Measurements from ENCODE around the gene RNF223.

RNF223 gene

DNA sequence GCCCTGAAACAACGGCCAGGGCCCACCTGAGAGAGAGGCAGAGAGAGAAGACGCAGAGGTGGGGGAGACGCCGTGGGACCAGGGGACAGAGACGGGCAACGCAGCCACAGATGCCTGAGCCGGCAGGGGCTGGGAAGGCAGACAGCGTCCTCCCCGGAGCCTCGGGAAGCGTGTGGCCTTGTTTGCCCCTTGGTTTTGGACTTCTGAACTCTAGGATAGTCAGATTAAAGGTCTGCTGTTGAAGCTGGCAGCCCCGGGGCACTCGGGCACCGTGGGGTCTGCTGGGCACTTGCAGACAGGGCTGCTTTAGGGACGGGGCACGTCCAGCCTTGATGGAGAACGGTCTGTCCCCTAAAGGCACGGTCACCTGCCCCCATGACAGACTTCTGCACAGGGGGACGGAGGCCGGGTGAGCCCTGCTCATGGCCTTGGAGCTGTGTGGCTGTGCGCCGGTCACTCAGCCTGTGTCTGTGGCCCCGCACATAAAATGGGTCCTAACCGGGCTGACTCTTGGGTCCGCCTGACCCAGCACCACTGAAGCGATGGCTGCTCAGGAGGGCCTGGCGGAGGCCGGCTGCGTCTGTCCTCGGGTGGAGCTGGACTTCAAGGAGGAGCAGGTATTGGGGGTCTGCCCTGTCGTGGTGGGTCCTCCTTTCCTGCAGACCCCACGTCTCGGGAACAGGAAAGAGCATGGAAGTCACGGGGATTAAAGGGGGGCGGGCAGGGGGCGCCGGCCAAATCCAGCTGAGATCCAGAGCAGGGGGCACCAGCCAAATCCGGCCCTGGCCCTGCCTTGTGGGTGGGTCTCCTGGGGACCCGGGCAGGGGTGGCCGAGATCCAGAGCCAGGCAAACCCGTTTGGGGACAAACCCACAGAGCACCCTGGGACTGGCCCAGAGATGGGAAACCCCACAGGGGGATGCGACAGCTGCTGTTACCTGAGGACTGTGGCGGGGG lies 9.6 kb upstream of the RNF223 start:
- TF ChIP-seq, protein P1, sequence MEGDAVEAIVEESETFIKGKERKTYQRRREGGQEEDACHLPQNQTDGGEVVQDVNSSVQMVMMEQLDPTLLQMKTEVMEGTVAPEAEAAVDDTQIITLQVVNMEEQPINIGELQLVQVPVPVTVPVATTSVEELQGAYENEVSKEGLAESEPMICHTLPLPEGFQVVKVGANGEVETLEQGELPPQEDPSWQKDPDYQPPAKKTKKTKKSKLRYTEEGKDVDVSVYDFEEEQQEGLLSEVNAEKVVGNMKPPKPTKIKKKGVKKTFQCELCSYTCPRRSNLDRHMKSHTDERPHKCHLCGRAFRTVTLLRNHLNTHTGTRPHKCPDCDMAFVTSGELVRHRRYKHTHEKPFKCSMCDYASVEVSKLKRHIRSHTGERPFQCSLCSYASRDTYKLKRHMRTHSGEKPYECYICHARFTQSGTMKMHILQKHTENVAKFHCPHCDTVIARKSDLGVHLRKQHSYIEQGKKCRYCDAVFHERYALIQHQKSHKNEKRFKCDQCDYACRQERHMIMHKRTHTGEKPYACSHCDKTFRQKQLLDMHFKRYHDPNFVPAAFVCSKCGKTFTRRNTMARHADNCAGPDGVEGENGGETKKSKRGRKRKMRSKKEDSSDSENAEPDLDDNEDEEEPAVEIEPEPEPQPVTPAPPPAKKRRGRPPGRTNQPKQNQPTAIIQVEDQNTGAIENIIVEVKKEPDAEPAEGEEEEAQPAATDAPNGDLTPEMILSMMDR (conservative IDR thresholded peaks at IDR 0.05) = no peak
- H3K27ac ChIP-seq = no peak overlapping the region

DNA sequence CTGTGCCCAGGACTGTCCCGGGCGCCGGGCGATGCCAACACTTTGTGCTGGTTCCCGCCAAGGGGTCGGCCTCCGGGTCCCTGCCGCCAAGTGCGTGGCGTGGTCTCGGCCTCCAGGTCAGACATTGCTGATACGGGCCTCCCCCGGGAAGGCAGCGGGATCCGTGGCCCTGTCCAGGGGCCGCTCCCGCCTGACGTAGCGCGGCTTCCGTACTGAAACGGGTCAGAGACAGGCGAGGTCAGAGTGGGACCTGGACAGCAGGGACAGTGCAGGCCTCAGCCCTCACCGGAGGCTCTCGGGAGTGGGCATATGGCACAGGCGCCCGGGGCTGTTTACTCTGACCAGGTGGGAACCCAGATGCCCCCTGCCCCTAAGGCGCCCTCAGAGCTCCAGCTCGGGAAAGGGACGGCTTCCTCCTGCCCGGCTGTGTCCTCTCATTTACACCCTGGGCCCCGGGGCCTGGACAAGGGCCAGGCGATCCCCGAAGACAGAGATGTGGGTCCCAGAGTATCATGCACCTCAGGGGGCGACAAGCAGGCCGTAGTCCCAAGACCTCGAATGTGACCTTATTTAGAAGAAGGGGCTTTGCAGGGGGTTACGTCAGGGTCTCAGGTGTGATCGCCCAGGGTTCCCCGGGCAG lies 8.8 kb upstream of the RNF223 start:
- TF ChIP-seq, protein P1 (conservative IDR thresholded peaks at IDR 0.05) = no peak
- H3K27ac ChIP-seq = no peak overlapping the region

DNA sequence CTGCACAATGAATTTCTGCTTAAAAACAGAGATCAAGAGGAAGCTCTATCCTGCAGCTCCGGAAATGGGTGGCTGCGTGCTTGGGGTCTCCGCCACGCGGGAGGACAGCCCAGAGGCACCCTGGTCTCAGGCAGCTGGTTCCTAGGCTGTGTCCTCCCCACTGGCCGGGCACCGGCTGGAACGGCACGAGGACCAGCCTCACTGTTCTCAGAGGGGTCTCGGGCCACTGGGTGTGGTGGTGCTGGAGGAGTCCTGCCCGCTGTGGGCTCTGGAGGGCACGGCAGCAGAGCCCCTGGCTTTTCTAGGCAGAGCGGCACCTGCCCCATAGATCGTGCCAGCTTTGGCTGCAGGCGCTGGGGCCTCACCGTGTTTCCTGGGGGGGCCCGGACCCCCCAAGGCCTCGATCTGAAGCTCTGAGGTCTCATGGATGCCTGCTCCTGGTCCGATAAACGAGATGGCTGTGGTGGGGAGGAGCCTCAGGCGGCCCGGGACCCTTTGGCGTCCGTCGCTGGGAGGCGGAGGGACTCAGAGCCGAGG lies 8.2 kb upstream of the RNF223 start:
- TF ChIP-seq, protein P1 (conservative IDR thresholded peaks at IDR 0.05) = no peak
- H3K27ac ChIP-seq = no peak overlapping the region

DNA sequence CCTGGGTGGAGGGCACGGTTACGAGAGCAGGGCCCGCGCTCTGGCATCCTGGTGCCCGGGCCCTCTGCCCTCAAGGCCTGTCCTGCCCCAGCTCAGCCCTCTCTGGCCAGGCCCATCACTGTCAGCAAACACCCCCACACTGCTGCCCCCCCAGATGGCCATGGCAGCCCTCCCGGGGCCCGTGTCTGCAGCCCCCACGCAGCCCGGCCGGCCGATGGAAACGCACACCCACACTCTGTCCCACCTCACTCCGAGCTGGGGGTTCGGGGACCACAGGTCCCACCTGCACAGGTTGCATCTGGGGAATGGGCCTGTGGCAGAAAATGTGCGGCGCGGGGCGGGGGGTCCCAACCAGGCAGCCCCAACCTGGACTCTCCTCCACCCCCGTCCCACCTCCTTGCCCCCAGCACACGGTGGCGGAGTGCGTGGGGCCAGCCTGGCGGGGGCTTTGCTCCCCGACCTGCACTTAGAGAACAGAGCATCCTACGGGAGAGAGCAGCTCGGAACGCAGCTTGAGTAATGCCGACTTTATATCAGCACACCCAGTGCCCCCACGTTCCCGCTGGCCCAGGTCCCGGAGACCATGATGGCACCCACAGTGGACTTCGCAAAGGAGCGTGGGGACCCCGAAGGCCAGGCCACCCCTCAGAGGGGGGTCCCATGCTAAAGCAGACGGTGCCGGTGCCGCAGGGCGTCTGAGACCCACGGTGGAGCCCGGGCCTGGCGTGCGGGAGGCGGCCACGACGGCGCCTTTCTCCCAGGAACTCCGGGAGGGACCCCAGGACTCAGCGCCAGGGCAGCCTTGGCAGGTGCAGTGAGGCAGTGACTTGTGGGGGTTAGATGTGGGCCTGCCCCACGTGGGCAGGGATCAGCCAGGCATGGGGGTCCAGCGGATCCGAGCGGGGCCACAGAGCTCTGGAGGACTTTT lies 7.5 kb upstream of the RNF223 start:
- H3K27ac ChIP-seq = 0 out of 2 replicates have a peak overlapping the region, but pooled peaks have one; percentile 14
- TF ChIP-seq, protein P1 (conservative IDR thresholded peaks at IDR 0.05) = no peak

DNA sequence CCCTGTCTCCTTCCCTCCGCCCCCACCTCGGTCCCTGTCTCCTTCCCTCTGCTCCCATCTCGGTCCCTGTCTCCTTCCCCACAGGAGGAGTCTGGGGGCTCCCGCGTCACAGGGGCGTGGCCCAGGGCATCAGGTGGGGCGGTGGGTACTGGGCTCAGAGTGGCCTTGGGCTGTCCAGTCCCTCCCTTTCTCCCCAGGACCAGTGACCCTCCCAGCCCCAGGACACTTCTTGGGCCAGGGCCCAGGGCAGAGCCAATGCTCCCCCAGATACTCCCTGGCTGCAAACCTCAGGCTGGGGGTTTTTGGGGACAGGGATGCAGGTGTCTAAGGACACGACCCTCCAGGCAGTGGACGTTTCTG lies 6.8 kb upstream of the RNF223 start:
- H3K27ac ChIP-seq = 0 out of 2 replicates have a peak overlapping the region, but pooled peaks have one; percentile 14
- TF ChIP-seq, protein P1 (conservative IDR thresholded peaks at IDR 0.05) = no peak

DNA sequence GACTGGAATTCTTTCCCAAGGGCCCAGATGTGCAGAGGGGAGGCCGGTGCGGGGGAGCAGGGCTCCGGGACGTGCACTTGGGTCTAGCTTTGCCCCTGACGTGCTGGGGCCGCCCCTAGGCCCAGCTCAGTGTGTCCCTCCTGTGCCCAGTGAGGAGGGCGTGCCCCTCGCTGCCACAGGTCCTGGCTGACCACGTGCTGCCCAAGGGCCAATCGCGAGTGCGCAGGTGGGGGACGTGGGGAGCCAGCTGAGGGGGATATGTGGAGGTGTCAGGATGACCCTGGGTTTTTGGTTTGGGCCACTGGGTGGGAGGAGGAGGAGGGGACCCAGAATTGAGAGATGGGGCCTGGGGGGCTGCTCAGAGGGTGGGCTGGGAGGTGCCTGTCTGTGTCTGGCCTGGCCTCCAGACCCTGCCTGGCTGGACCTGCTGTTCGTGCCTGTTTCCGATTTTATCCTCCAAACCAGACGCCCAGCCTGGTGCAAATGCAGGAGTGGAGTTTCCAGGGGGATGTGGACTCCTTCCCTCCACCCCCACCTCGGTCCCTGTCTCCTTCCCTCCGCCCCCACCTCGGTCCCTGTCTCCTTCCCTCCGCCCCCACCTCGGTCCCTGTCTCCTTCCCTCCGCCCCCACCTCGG lies 6.1 kb upstream of the RNF223 start:
- TF ChIP-seq, protein P1 (conservative IDR thresholded peaks at IDR 0.05) = no peak
- peak overlapping the region; percentile 78 for H3K27ac ChIP-seq
